Endothelial cell of umbilical vein (primary cell): ENCODE results near the gene JPH2. TPM values are rescaled to one million over a fixed set of nuclear protein-coding genes. Genes with fewer than 3 reads are reported as not detected.

Experiments used
- BruUV-seq: library from RNA; stranded (reverse); fragments of 400-500 nt; replicated peaks from 2 replicates; lab custom pipeline; 2021; lab: Mats Ljungman, UMichigan
- CTCF ChIA-PET: fragments of 300-600, 350-600 bp; sonication (Branson Sonifier 250); formaldehyde crosslinking; loops from one replicate; lab custom pipeline; 2021; ENCODE audit warnings: antibody characterized with exemption, inconsistent platforms; lab: Charles Lee
- POLR2A ChIA-PET: fragments of 300-600, 350-600 bp; sonication (Branson Sonifier 250); formaldehyde crosslinking; loops from one replicate; lab custom pipeline; 2021; ENCODE audit warnings: antibody characterized with exemption, inconsistent platforms; lab: Charles Lee
- DNase-seq: peaks from one replicate; pipeline ENCODE4 v3.0.0-alpha.2; 2011; ENCODE audit warnings: low read depth, low spot score
- FAIRE-seq: peaks from 2 replicates; lab custom pipeline; 2011; peaks lifted over from hg19 to GRCh38; lab: Jason Lieb, UNC
- H2AFZ ChIP-seq: 2 replicates; pipeline ENCODE4 v1.6.0; 2012; ENCODE audit warnings: low read depth, low read length, control low read depth, inconsistent platforms
- H3K27ac ChIP-seq: 2 replicates; pipeline ENCODE4 v1.5.1; 2011; ENCODE audit warnings: low read depth, mild to moderate bottlenecking, control low read depth, low read length, moderate library complexity; ENCODE audit not compliant: insufficient read depth
- H3K27me3 ChIP-seq, 2 experiments: 2 replicates each; pipeline versions ENCODE4 v1.6.0 to v1.6.1; 2011; ENCODE audit warnings: low read length in 2 of 2, mixed read lengths in 1 of 2; ENCODE audit not compliant: control insufficient read depth in 2 of 2, insufficient read depth in 2 of 2
- H3K36me3 ChIP-seq, 2 experiments: 2 replicates in 1 of 2; 3 replicates in 1 of 2; pipeline ENCODE4 v1.5.1; 2011; ENCODE audit warnings: low read length in 2 of 2, mild to moderate bottlenecking in 1 of 2, moderate library complexity in 1 of 2; ENCODE audit not compliant: control insufficient read depth in 2 of 2, insufficient read depth in 2 of 2; ENCODE audit errors: extremely low read depth in 1 of 2
- H3K4me1 ChIP-seq: 3 replicates; pipeline ENCODE4 v1.5.1; 2011; ENCODE audit warnings: mild to moderate bottlenecking, low read length; ENCODE audit not compliant: control insufficient read depth, insufficient read depth; ENCODE audit errors: extremely low read depth
- H3K4me2 ChIP-seq: 2 replicates; pipeline ENCODE4 v1.6.1; 2011; ENCODE audit warnings: low read length, control low read depth, mixed read lengths; ENCODE audit not compliant: insufficient read depth
- H3K4me3 ChIP-seq, 3 experiments: fragments of 200-600 bp in 1 of 3; sonication (generic), shearing (Covaris generic) in 1 of 3; replicated peaks in 1 of 3; 2 replicates each; pipeline ENCODE4 v1.5.1; 2011 to 2016; ENCODE audit warnings: control low read depth in 3 of 3, low read length in 3 of 3, mild to moderate bottlenecking in 2 of 3, inconsistent platforms in 1 of 3, low read depth in 1 of 3, moderate library complexity in 1 of 3; ENCODE audit not compliant: insufficient read depth in 1 of 3
- H3K79me2 ChIP-seq: 2 replicates; pipeline ENCODE4 v1.6.0; 2012; ENCODE audit warnings: low read length, inconsistent platforms; ENCODE audit not compliant: control insufficient read depth, insufficient read depth
- H3K9ac ChIP-seq: replicated peaks from 2 replicates; pipeline ENCODE3; 2011; ENCODE audit warnings: low read length, control low read depth; ENCODE audit not compliant: insufficient read depth; ENCODE audit errors: extremely low read depth
- H3K9me1 ChIP-seq: replicated peaks from 3 replicates; pipeline ENCODE4 v1.6.0; 2011; ENCODE audit warnings: mild to moderate bottlenecking, low read length; ENCODE audit not compliant: control insufficient read depth, insufficient read depth; ENCODE audit errors: extremely low read depth
- H3K9me3 ChIP-seq: replicated peaks from 2 replicates; pipeline ENCODE4 v1.5.1; 2012; ENCODE audit warnings: low read length, inconsistent platforms; ENCODE audit not compliant: control insufficient read depth, insufficient read depth
- H4K20me1 ChIP-seq: replicated peaks from 2 replicates; pipeline ENCODE3; 2011; ENCODE audit warnings: mild to moderate bottlenecking, low read length; ENCODE audit not compliant: control insufficient read depth, insufficient read depth; ENCODE audit errors: extremely low read depth
- CTCF ChIP-seq, 2 donors: IDR thresholded peaks; 1 replicate in 1 of 2; 2 replicates in 1 of 2; pipeline ENCODE4 v1.5.1; 2011; ENCODE audit warnings: low read length in 2 of 2, mild to moderate bottlenecking in 2 of 2, moderate library complexity in 2 of 2, control low read depth in 1 of 2, inconsistent platforms in 1 of 2, low read depth in 1 of 2; ENCODE audit not compliant: insufficient read depth in 1 of 2; ENCODE audit errors: extremely low read depth in 1 of 2
- EZH2 ChIP-seq: IDR thresholded peaks from 2 replicates; pipeline ENCODE4 v1.6.1; 2012; ENCODE audit warnings: borderline replicate concordance, low read depth, mild to moderate bottlenecking, moderate library complexity, low read length, inconsistent platforms; ENCODE audit not compliant: severe bottlenecking
- FOS ChIP-seq: IDR thresholded peaks from 2 replicates; pipeline ENCODE4 v1.6.1; 2011; ENCODE audit warnings: mild to moderate bottlenecking, low read length, moderate library complexity, borderline replicate concordance; ENCODE audit not compliant: insufficient read depth
- GATA2 ChIP-seq: IDR thresholded peaks from 2 replicates; pipeline ENCODE4 v1.7.0; 2011; ENCODE audit warnings: low read depth, mild to moderate bottlenecking, moderate library complexity, mixed read lengths, low read length; ENCODE audit not compliant: insufficient read length, insufficient read depth
- JUN ChIP-seq: IDR thresholded peaks from 2 replicates; pipeline ENCODE4 v1.6.1; 2011; ENCODE audit warnings: borderline replicate concordance, low read depth; ENCODE audit not compliant: insufficient read length, insufficient read depth
- MAX ChIP-seq: IDR thresholded peaks from 2 replicates; pipeline ENCODE4 v1.6.1; 2011; ENCODE audit not compliant: insufficient read depth, insufficient read length
- MYC ChIP-seq: IDR thresholded peaks from one replicate; pipeline ENCODE4 v1.6.1; 2011; ENCODE audit warnings: mild to moderate bottlenecking, low read depth, low read length
- POLR2A ChIP-seq: IDR thresholded peaks from 2 replicates; pipeline ENCODE4 v1.6.1; 2012; ENCODE audit warnings: low read depth, mild to moderate bottlenecking, control low read depth, low read length
- POLR2AphosphoS5 ChIP-seq: IDR thresholded peaks from 2 replicates; pipeline ENCODE4 v1.6.1; 2012; ENCODE audit warnings: low read depth, mild to moderate bottlenecking, control low read depth, low read length, moderate library complexity; ENCODE audit not compliant: insufficient read depth
- dilution Hi-C: fragments of 300-500 bp; cut with MboI; formaldehyde crosslinking; loops from one replicate; pipeline ENCODE4 v1.15.0; 2019; ENCODE audit warnings: low sequenced_read_pairs; ENCODE audit not compliant: extremely low pct_ligation_motif_present
- intact Hi-C: fragments of 100-400 bp; cut with micrococcal nuclease; formaldehyde crosslinking; loops from one replicate; pipeline ENCODE4 v1.10.0; 2022
- polyA plus RNA-seq, 4 experiments: library from polyadenylated mRNA; depleted of rRNA in 3 of 4; stranded (reverse) in 3 of 4; unstranded in 1 of 4; fragments of >200 nt; gene quantifications; 2 replicates each; pipeline versions ENCODE4 v1.2.1 to v1.2.3, GENCODE V29; 2011 to 2012; ENCODE audit warnings: missing spikeins in 1 of 4
- total RNA-seq: library from RNA; stranded (reverse); gene quantifications from 2 replicates; pipeline ENCODE4 v1.2.3, GENCODE V29; 2021

Gene JPH2
- total and polyA plus RNA-seq, 2 donors (not counting 3 experiments of a cell fraction or from before 2014, with no cell fraction given): not detected

- H3K4me1 ChIP-seq: peaks cover 6% of the 10 kb centered on the region
- no peaks in the 10 kb centered on the region for H3K27me3 ChIP-seq
- CTCF ChIA-PET: interaction anchor here (0.8 to 1.6 kb wide), 6 partner anchors 8 to 322 kb away, joined by 3 to 7 read pairs (median 3); no protein-coding TSS in a partner anchor
- H2AFZ ChIP-seq: no peak overlapping the region
- no peak overlapping the region for H3K27ac ChIP-seq
- dilution Hi-C loops (no loop called here), intact Hi-C loops (loop anchor here (5.0 kb wide), 1 partner anchor 55 kb away; no protein-coding TSS in a partner anchor)
- H3K4me3 ChIP-seq: no peak overlapping the region
- DNase-seq: no peak
- no peak for TF ChIP-seq MYC
- no peak for TF ChIP-seq GATA2
- TF ChIP-seq JUN: no peak
- TF ChIP-seq FOS: no peak
- TF ChIP-seq POLR2AphosphoS5: no peak
- no TSS peak for BruUV-seq
- H3K9me1 ChIP-seq: no peaks in the 10 kb centered on the region
- no peak for FAIRE-seq
- H3K9me3 ChIP-seq: no peaks in the 10 kb centered on the region
- no peaks in the 10 kb centered on the region for H4K20me1 ChIP-seq
- no peak overlapping the region for H3K9ac ChIP-seq
- no peaks in the 10 kb centered on the region for H3K36me3 ChIP-seq
- POLR2A ChIA-PET: no interaction called here
- no peaks in the 10 kb centered on the region for H3K79me2 ChIP-seq
- H3K4me2 ChIP-seq: no peak overlapping the region
Measured at GRCh38 chr20:44072384-44072783, 114.6 kb downstream of the JPH2 start.

- no peaks in the 10 kb centered on the region for H3K9me1 ChIP-seq
- H3K9me3 ChIP-seq: no peaks in the 10 kb centered on the region
- no peaks in the 10 kb centered on the region for H3K36me3 ChIP-seq
- intact Hi-C loops: loop anchor here (5.0 kb wide), 1 partner anchor 54 kb away; no protein-coding TSS in a partner anchor
- no peak overlapping the region for H3K27ac ChIP-seq
- no TSS peak for BruUV-seq
- no peaks in the 10 kb centered on the region for H3K27me3 ChIP-seq
- H2AFZ ChIP-seq: no peak overlapping the region
- POLR2A ChIA-PET: no interaction called here
- TF ChIP-seq POLR2A (no peak), FOS (no peak), CTCF (IDR thresholded peaks at IDR 0.05; ENCODE audit: extremely low read depth in 1 of 2, insufficient read depth in 1 of 2, low read depth in 1 of 2, low read length in 2 of 2) (no peak), GATA2 (no peak), EZH2 (no peak), JUN (no peak), MAX (no peak), MYC (no peak), POLR2AphosphoS5 (no peak)
- H3K4me1 ChIP-seq: peaks cover 6% of the 10 kb centered on the region
- no peak overlapping the region for H3K4me3 ChIP-seq
- no peaks in the 10 kb centered on the region for H3K79me2 ChIP-seq
- H3K9ac ChIP-seq: no peak overlapping the region
- FAIRE-seq: no peak
- H3K4me2 ChIP-seq: no peak overlapping the region
- CTCF ChIA-PET: interaction anchor here (1.1 to 1.6 kb wide), 4 partner anchors 9 to 321 kb away, joined by 3 to 7 read pairs (median 4); no protein-coding TSS in a partner anchor
- dilution Hi-C loops: no loop called here
- DNase-seq: no peak
- no peaks in the 10 kb centered on the region for H4K20me1 ChIP-seq
Measured at GRCh38 chr20:44071526-44072111, 115.4 kb downstream of the JPH2 start.
